Cerebellar cortex (tissue), 1 donor: ENCODE results near the gene SHLD1.

ENCODE experiments used
- DNase-seq: peaks from one replicate; pipeline ENCODE4 v3.0.0-alpha.2; 2015; ENCODE audit warnings: low spot score

The SHLD1 gene

GRCh38 chr20:5820738-5821137 lies 70.5 kb downstream of the SHLD1 start:
- no peak for DNase-seq

GRCh38 chr20:5821627-5822215 lies 71.5 kb downstream of the SHLD1 start:
- no peak for DNase-seq

GRCh38 chr20:5822569-5822968 lies 72.4 kb downstream of the SHLD1 start:
- no peak for DNase-seq

GRCh38 chr20:5825130-5825719 lies 75.0 kb downstream of the SHLD1 start:
- peak; percentile 82 for DNase-seq

GRCh38 chr20:5827098-5827853 lies 77.1 kb downstream of the SHLD1 start:
- peak; percentile 63 for DNase-seq

GRCh38 chr20:5827861-5828260 lies 77.7 kb downstream of the SHLD1 start:
- no peak for DNase-seq

- no peak for DNase-seq
Measured at GRCh38 chr20:5829241-5829809, 79.1 kb downstream of the SHLD1 start.

GRCh38 chr20:5831539-5832237 lies 81.5 kb downstream of the SHLD1 start:
- DNase-seq = no peak

GRCh38 chr20:5833309-5833941 lies 83.2 kb downstream of the SHLD1 start:
- no peak for DNase-seq

- no peak for DNase-seq
Measured at GRCh38 chr20:5834436-5835005, 84.3 kb downstream of the SHLD1 start.

GRCh38 chr20:5835321-5835821 lies 85.2 kb downstream of the SHLD1 start:
- DNase-seq = peak; percentile 87

- DNase-seq = peak; percentile 58
Measured at GRCh38 chr20:5835871-5836270, 85.7 kb downstream of the SHLD1 start.

- DNase-seq = no peak
Measured at GRCh38 chr20:5836569-5836968, 86.4 kb downstream of the SHLD1 start.

- no peak for DNase-seq
Measured at GRCh38 chr20:5840411-5841002, 90.3 kb downstream of the SHLD1 start.

- DNase-seq = no peak
Measured at GRCh38 chr20:5841522-5841921, 91.3 kb downstream of the SHLD1 start.

GRCh38 chr20:5842465-5842864 lies 92.3 kb downstream of the SHLD1 start:
- no peak for DNase-seq

- DNase-seq = no peak
Measured at GRCh38 chr20:5843054-5843592, 92.9 kb downstream of the SHLD1 start.

- no peak for DNase-seq
Measured at GRCh38 chr20:5844063-5844681, 94.0 kb downstream of the SHLD1 start.

- peak; percentile 82 for DNase-seq
Measured at GRCh38 chr20:5845681-5846615, 95.7 kb downstream of the SHLD1 start.
